ENCODE results near the gene INTS1.
"Not testable (repeated sequence)": the region's sequence is repeated elsewhere in the genome, so short reads cannot be mapped to it uniquely, and the experiment has no call there.

INTS1 gene

GRCh38 chr7:1459920-1460820, 44.0 kb downstream of the INTS1 start:
- peak; percentile 15 for DNase-seq

DNA sequence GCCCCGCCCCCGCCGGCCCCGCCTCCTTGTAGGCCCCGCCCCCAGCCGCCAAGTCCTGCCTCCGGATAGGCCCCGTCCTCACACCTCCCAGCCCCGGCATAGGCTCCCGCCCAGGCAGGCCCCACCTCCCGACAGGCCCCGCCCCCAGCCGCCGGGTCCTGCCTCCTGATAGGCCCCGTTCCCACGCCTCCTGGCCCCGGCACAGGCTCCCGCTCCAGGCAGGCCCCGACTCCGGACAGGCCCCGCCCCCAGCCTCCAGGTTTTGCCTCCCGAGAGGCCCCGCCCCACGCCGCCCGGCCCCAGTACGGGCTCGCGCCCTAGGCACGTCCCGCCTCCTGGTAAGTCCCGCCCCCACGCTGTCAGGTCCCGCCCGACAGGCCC, 44.7 kb downstream of the INTS1 start:
- DNase-seq: peak; percentile 97

DNA sequence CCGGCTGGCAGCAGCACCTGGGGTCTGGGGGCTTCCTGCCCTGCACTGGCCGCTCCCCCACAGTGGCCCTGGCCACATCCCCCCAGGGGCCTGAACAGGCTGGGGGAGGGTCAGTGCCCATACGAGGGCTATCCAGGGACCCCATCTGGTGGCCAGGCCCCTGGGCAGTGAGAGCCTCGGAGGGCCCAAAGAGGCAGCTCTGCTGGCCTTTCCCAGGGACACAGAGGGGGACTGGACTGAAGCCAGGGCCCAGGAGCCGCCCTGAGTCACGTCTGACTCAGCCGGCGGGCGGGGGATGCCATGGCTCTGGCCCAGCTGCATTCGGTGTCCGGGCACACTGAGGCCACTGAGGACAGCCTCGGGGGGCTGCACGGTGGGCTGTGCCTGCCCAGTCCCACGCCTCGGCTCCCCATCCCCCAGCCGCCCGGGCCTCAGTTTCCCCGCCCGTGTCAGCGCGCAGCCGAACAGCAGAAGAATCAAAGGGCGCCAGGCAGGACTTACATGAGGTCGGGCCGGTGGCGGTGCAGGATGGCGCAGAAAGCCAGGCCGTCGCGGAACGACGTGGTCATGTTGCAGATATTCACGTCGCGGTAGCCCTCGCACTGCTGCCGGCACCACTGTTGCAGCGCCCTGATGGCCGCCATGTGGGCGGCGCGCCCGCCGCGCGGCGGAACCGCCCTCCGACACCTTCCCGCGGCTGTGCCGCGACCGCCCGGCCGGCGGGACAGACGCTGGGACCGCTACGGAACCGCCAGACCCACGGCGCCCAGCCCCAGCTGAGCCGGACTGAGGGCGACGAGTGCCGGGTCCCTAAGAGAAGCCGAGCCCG, 45.3 kb downstream of the INTS1 start, which contains the start of gene MICALL2:
MICALL2 (minus strand) TSS at position 788 of the 829 bp plus-strand sequence; CDS start at position 644, 144 bp downstream.
- peak; percentile 27 for DNase-seq

GRCh38 chr7:1457949-1458682, 46.1 kb downstream of the INTS1 start:
- no peak for DNase-seq

GRCh38 chr7:1457059-1457948, 46.9 kb downstream of the INTS1 start:
- DNase-seq: no peak

DNA sequence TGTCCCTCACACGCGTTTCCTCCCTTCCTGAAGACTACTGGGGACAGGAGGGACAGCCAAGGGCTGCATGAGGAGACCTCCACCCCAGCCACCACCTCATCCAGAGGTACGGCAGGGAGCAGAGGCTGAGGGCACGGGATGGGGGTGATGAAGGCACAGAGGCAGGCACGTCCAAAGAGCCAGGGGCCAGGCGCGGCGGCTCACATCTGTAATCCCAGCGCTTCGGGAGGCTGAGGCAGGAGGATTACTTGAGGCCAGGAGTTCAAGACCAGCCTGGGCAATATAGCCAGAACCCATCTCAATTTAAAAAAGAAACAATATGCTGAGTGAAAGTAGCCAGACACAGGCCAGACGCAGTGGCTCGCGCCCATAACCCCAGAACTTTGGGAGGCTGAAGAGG, 48.2 kb downstream of the INTS1 start:
- no peak for DNase-seq

GRCh38 chr7:1455241-1455939, 48.8 kb downstream of the INTS1 start:
- DNase-seq: no peak

- DNase-seq: no peak
Measured at GRCh38 chr7:1454542-1454941, 49.6 kb downstream of the INTS1 start.

DNA sequence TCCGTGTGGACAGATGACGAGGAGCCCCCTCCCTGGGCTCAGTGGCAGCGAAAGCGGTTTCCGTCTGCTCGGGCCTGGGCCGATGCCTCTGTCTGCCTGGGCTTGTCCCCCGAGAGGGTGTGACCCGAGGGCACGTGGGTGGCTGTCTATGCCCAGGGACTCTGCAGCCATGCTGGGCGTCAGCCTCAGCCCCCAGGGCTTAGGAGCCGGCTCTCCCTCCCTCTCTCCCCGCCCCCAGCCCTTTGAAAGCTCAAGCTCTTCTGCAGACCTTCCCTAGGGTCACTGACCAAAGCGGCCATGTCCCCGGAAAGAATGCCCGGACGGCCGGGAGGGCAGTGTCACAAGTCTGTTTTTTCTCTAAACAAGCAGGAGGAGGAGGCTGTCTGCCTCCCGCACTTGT, 52.0 kb downstream of the INTS1 start:
- no peak for DNase-seq

DNA sequence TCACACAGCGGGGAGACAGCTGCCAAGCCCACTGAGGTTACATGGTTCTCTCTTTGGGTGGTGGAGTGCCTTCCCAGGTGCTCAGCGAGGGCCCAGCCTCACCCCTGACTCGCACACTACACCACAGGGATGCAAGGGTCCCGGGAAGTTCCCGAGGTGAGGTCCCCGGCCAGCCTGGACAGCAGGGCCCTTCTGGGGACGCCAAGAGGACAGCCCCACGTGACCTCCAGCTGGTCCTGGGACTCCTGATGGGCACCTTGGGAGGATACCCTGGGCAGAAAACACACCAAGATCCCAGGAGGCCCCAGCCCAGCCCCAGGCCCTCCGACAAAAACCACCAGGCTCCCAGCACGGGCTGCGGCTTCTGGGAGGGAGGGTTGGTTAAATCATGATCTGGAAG, 53.2 kb downstream of the INTS1 start:
- DNase-seq: no peak

DNA sequence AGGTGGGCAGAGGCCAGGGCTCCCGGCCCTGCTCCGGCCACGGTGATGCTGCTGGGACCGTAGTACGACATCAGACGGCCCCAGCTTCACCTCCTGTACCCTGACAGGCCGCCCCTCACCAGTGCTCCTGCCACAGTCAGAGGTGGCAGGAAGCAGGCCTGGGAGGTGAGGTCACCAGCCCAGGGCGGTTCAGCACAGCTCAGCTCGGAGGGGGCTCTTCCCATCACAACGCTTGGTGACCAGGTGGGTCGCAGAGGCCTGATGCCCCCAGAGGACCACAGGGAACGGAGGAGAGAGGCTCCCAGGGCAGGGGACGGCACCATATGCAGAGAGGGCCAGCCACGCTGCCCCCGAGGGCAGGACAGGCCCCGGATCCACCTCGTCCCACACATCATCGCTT, 53.8 kb downstream of the INTS1 start:
- no peak for DNase-seq

DNA sequence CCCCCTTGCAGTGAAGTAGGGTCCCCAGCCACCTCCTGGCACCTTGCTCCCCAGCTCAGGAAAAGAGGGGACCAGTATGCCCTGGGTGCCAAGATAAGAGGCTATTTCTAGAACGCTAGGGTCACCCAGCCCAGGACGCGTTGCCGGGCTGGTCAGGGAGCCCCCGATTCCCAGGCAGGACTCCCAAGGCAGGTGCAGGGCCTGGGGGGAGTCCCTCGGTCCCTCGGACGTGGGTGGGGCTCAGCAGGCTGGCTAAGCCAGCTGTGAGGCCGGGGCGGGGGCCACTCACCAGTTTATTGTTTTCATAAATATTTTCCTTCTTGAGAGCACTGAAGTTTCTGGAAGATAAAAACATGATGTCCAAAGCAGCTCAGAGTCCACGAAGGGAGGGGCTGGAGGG, 54.2 kb downstream of the INTS1 start:
- DNase-seq: no peak

DNA sequence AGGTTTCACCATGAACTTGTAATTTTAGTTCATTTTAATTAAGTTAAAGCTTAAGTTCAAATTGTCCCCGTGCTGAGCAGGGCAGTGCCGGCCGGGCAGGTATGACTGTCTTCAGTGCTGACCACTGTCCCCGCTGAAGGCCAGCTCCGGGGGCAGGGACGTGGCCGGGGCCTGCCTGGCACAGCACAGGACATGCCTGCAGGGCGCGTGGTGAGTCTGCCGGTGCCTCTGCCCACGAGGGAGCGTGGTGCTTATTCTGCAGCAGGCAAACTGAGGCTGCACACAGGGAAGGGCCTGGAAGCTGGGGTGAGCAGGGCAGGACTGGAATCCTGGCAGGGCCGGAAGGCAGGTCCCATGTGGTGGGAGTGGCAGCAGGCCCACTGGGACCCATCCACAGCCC, 54.7 kb downstream of the INTS1 start:
- no peak for DNase-seq

DNA sequence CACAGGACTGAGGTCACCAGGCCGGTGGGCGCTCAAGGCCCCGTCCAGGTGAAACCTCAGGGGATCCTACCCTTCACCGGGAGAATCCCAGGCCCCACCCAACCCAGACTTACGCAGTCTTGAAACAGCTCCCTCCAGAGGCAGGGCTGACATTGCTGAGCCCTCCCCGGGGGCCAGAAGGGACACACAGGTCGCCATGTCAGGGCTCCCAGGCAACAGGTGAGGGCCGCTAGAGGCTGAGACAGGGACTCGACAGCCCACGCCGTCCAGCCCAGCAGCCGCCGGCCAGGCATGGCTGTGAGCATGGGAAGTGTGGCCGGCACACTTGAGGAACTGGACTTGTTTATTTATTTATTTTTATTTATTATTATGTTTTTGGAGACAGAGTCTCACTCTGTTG, 55.2 kb downstream of the INTS1 start:
- DNase-seq: no peak

DNA sequence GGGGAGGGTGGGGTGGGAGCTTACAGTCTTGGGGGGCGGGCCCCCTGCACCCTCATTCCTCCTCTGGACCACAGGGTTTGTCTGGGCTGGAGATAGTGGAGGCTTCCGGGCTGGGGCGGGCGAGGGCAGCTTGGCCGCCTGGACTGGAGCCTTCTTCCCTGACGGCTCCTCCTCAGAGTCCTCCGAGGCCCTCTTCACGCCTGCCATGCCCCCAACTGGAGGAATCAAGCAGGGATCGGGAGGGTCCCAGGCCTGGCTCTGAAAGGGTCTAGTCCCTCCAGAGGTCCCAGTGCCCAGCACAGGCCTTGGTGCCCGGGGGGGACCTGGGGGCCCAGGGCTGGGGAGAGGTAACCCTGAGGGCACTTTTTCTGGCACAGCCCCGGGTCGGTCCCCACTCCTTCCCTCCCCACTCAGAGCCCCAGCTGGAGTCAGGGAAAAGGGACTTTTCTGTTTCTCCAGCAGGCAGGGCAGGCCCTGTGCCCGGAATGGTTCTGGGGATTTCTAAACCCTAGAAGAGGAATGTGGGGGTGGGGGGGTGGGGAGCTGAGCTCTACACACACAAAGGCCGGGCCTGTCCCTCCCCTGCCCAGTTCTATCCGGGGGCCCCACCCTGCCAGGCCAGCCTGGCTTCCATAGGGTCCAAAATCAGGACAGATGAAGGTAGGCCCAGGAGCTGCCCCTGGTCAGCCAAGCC, 56.5 kb downstream of the INTS1 start:
- no peak for DNase-seq

GRCh38 chr7:1447112-1447511, 57.1 kb downstream of the INTS1 start:
- DNase-seq: no peak

GRCh38 chr7:1446620-1447032, 57.6 kb downstream of the INTS1 start:
- no peak for DNase-seq

GRCh38 chr7:1446026-1446425, 58.2 kb downstream of the INTS1 start:
- not testable (repeated sequence) for DNase-seq

DNA sequence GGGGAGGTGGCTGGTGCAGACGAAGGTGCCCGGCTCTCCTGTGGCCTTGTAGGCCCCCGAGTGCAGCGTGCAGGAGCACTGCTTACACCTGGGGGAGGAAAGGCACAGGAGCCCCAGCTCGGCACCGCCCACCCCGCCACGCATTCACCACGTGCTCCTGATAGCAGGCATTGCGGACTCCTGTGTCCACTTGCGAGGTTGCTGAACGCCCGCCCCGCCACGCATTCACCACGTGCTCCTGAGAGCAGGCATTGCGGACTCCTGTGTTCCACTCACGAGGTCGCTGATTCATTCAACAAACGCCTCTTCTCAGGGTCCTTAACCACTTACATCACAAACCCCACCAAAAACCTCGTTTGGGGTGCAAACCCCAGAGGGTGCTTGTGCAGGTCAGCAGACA, 58.8 kb downstream of the INTS1 start:
- no peak for DNase-seq

DNA sequence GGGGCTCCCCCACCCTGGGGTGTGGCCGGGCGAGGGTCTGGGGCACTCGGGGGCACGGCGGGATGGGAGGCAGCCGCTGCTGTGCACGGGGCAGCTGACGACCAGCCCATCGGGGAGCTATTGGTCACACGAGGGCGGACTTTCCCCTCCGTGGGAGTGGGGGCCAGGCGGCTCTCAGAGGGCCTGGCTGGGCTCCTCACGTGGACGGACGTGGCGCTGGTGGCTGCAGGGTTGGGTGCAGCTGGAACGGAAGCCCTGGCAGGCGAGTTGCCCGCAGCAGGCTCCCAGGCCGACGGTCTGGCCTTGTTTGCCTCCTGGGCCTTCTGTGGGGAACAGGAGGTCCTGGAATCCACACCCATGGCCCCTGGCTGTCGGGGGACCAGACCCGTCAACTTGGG, 59.3 kb downstream of the INTS1 start:
- DNase-seq: no peak
